Transverse colon (tissue), 4 donors: ENCODE data around the gene TSACC.

Source experiments
- CTCF ChIP-seq, 5 experiments: fragments of 200-600 bp in 3 of 5; fragments of 450-650 bp in 2 of 5; sonication (generic) in 3 of 5; IDR thresholded peaks; 1 replicate in 2 of 5; 2 replicates in 3 of 5; pipeline ENCODE4 v1.5.1; 2016 to 2017; ENCODE audit warnings: antibody characterized with exemption in 5 of 5, inconsistent platforms in 3 of 5, mild to moderate bottlenecking in 2 of 5, moderate library complexity in 1 of 5
- EP300 ChIP-seq: sonication (generic); formaldehyde crosslinking; IDR thresholded peaks from one replicate; pipeline ENCODE4 v1.6.1; 2017; ENCODE audit warnings: antibody characterized with exemption, low read depth
- POLR2A ChIP-seq: fragments of 450-650 bp; IDR thresholded peaks from one replicate; pipeline ENCODE4 v1.6.1; 2016; ENCODE audit warnings: antibody characterized with exemption, mild to moderate bottlenecking, moderate library complexity
- POLR2AphosphoS5 ChIP-seq, 3 donors: sonication (generic); formaldehyde crosslinking; IDR thresholded peaks; one replicate each; pipeline ENCODE4 v1.6.1; 2016; ENCODE audit warnings: antibody characterized with exemption in 3 of 3

GRCh38 chr1:156344409-156344808 is 6.1 kb downstream of the TSACC start:
- TF ChIP-seq POLR2AphosphoS5 (IDR thresholded peaks at IDR 0.05) (no peak), CTCF (IDR thresholded peaks at IDR 0.05) (no peak), POLR2A (no peak), EP300 (no peak)
